Measurements from ENCODE around the gene RGL2. TPM values are rescaled to one million over a fixed set of nuclear protein-coding genes. Genes with fewer than 3 reads are reported as not detected.

Gene RGL2
- total and polyA plus RNA-seq, 2 of the 13 experiments (the other 11 are each of a cell fraction or from before 2014, with no cell fraction given): 22.9 to 47.4 TPM

GRCh38 chr6:33313105-33313708, 14.5 kb upstream of the RGL2 start (continued):
- TF ChIP-seq ZBTB10 (CRISPR knock-in tag; IDR thresholded peaks at IDR 0.05; ENCODE audit: borderline replicate concordance) (no peak), YY1 (IDR thresholded peaks at IDR 0.05; ENCODE audit: insufficient read depth, insufficient replicate concordance, low read depth, low read length) (no peak), ATF7-NPFF (CRISPR knock-in tag; IDR thresholded peaks at IDR 0.05; ENCODE audit: low read depth) (no peak), ZNF788 (CRISPR knock-in tag; IDR thresholded peaks at IDR 0.05; ENCODE audit: borderline replicate concordance) (peak; percentile 7), SIN3A (IDR thresholded peaks at IDR 0.05; ENCODE audit: borderline replicate concordance, low read depth, low read length) (peak; percentile 52; the same call in 1 of the 2 replicates), TRIM24 (CRISPR knock-in tag; IDR thresholded peaks at IDR 0.05) (no peak), ZNF598 (CRISPR knock-in tag; IDR thresholded peaks at IDR 0.05; ENCODE audit: borderline replicate concordance) (peak; percentile 71; the same call in 1 of the 2 replicates), ISL2 (CRISPR knock-in tag; IDR thresholded peaks at IDR 0.05) (no peak), REXO4 (CRISPR knock-in tag; IDR thresholded peaks at IDR 0.05; ENCODE audit: borderline replicate concordance) (no peak), FLYWCH1 (CRISPR knock-in tag; IDR thresholded peaks at IDR 0.05) (peak; percentile 81; the same call in 1 of the 2 replicates), SP4 (CRISPR knock-in tag; IDR thresholded peaks at IDR 0.05) (no peak; the same call in 1 of the 2 replicates), ZNF441 (CRISPR knock-in tag; IDR thresholded peaks at IDR 0.05; ENCODE audit: borderline replicate concordance) (no peak), ZNF589 (CRISPR knock-in tag; conservative IDR thresholded peaks at IDR 0.05) (no peak), ZNF543 (CRISPR knock-in tag; IDR thresholded peaks at IDR 0.05) (no peak), ZNF333 (CRISPR knock-in tag; IDR thresholded peaks at IDR 0.05; ENCODE audit: borderline replicate concordance) (peak; percentile 67; the same call in 1 of the 2 replicates), NR0B2 (CRISPR knock-in tag; IDR thresholded peaks at IDR 0.05) (peak; percentile 65; the same call in 1 of the 2 replicates), MED1 (CRISPR knock-in tag; IDR thresholded peaks at IDR 0.05) (no peak), DMAP1 (CRISPR knock-in tag; IDR thresholded peaks at IDR 0.05) (no peak), CEBPB (IDR thresholded peaks at IDR 0.05; ENCODE audit: borderline replicate concordance, low read depth, low read length) (no peak), IKZF4 (CRISPR knock-in tag; IDR thresholded peaks at IDR 0.05; ENCODE audit: borderline replicate concordance, low read depth, not compliant biosample characterization) (no peak), ZNF224 (CRISPR knock-in tag; IDR thresholded peaks at IDR 0.05) (peak; percentile 77; the same call in 1 of the 2 replicates)
- TF ChIP-seq, protein P1, sequence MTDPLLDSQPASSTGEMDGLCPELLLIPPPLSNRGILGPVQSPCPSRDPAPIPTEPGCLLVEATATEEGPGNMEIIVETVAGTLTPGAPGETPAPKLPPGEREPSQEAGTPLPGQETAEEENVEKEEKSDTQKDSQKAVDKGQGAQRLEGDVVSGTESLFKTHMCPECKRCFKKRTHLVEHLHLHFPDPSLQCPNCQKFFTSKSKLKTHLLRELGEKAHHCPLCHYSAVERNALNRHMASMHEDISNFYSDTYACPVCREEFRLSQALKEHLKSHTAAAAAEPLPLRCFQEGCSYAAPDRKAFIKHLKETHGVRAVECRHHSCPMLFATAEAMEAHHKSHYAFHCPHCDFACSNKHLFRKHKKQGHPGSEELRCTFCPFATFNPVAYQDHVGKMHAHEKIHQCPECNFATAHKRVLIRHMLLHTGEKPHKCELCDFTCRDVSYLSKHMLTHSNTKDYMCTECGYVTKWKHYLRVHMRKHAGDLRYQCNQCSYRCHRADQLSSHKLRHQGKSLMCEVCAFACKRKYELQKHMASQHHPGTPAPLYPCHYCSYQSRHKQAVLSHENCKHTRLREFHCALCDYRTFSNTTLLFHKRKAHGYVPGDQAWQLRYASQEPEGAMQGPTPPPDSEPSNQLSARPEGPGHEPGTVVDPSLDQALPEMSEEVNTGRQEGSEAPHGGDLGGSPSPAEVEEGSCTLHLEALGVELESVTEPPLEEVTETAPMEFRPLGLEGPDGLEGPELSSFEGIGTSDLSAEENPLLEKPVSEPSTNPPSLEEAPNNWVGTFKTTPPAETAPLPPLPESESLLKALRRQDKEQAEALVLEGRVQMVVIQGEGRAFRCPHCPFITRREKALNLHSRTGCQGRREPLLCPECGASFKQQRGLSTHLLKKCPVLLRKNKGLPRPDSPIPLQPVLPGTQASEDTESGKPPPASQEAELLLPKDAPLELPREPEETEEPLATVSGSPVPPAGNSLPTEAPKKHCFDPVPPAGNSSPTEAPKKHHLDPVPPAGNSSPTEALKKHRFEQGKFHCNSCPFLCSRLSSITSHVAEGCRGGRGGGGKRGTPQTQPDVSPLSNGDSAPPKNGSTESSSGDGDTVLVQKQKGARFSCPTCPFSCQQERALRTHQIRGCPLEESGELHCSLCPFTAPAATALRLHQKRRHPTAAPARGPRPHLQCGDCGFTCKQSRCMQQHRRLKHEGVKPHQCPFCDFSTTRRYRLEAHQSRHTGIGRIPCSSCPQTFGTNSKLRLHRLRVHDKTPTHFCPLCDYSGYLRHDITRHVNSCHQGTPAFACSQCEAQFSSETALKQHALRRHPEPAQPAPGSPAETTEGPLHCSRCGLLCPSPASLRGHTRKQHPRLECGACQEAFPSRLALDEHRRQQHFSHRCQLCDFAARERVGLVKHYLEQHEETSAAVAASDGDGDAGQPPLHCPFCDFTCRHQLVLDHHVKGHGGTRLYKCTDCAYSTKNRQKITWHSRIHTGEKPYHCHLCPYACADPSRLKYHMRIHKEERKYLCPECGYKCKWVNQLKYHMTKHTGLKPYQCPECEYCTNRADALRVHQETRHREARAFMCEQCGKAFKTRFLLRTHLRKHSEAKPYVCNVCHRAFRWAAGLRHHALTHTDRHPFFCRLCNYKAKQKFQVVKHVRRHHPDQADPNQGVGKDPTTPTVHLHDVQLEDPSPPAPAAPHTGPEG (CRISPR knock-in tag; IDR thresholded peaks at IDR 0.05): no peak

Measured in HepG2 (cell line).